Activated naive CD4-positive, alpha-beta T cell (primary cell): ENCODE data around the gene PCARE.
"Not testable (repeated sequence)": the region's sequence is repeated elsewhere in the genome, so short reads cannot be mapped to it uniquely, and the experiment has no call there.

Source experiments
- DNase-seq, 4 experiments: peaks; one replicate each; lab custom pipeline; 2025; lab: John Stamatoyannopoulos, UW

The PCARE gene

GRCh38 chr2:29074411-29074810, at the start of gene PCARE:
Gene PCARE (minus strand): TSS chr2:29074523. CDS start chr2:29074261, 262 bp downstream.
- DNase-seq: no peak

DNA sequence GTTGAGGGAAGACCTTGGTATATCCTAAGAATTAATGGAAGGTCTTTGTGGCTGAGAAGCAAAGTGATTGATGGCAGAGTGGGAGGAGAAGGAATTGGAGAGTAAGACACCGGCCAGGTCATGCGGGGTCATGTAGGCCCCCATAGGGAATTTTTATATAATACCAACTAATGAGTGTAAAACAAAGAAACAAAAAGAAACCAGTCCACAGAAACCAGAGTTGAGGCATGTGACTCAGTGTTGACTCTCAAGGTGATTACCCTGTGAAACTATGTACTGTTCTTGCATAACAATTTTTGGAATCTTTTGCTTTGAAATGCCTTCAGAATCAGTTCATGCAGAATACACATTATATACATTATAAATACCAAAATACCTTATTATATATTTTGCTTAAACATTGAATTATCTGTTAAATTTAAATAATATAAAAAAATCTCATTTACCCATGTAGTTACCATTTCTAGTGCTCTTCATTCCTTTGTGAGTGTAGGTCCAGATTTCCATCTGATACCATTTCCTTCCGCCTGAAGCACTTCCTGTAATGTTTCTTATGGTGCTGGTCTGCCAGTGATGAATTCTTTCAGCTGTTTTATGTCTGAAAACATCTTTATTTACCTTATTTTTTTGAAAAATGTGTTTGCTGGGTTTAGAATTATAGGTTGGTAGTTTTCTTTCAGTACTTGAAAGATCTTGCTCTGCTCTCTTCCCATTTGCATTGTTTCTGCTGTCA, 49.5 kb upstream of the PCARE start:
- DNase-seq: no peak

- no peak for DNase-seq
These were observed 46.5 kb upstream of the PCARE start for GRCh38 chr2:29120846-29121245.

- no peak for DNase-seq
These were observed 44.9 kb upstream of the PCARE start for GRCh38 chr2:29119211-29119610.

- no peak for DNase-seq
These were observed 43.4 kb upstream of the PCARE start for GRCh38 chr2:29117636-29118303.

- DNase-seq: peak; percentile 4 to 53 (median 18)
These were observed 41.8 kb upstream of the PCARE start for GRCh38 chr2:29115797-29116781.

DNA sequence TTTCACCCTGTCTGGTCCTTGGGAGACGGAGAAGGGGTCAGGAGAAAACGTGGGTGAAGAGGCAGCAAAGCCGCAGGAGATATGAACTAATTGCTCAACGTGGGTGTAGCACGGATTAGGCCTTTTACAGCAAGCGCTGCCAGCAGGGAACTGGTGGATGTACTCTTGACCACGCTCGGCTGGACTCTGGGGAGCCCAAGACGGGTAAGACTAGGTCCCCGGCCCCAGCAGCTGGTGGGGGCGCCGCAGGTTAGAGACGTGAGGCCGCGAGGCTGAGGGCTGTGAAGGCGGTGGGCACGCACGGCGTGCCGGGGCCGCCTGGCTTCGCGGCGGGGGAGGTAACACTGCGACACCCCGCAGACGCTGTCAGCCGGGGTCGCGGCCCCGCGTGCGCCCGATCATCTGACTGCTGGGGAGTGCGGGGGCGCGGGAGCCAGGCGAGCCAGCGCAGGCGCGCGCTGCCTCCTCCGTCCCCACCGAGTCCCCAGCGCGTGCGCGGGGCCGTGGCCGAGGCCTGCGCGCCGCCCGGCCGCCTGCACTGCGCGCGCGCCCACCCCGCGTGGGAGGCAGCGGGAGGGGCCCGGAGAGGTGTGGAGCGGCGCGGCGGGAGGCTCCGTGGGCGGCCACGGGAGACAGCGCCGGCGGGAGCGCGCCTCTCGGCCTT, 40.8 kb upstream of the PCARE start, which contains the start of gene CLIP4:
CLIP4 (plus strand) TSS at position 470 of the 664 bp plus-strand sequence. CDS start 5,974 bp downstream, outside the sequence.
- peak; percentile 28 to 65 (median 38) for DNase-seq

GRCh38 chr2:29114586-29114945, 40.2 kb upstream of the PCARE start:
- peak in 2 of 4 experiments; percentile 1 to 2 for DNase-seq

DNA sequence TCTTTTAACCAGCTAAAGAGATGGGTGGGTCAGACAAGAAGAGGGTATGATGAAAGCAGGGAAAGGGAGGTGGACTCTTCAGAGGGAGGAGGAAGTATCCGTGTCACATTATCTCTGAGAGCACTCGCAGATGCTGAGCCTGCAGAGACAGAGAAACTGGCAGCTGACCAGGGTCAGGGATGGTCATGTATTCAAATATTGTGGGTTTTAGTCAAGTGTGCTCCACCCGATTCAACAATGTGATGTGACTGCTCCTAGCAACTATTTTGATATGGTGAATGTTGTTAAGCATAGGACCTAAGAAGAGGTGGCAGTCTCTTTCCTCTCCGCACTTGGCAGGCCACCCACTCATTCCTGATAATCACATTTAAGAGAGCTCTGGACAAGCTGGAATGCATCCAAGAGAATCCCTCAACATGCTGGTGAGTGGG, 39.6 kb upstream of the PCARE start:
- no peak for DNase-seq

- no peak for DNase-seq
These were observed 38.8 kb upstream of the PCARE start for GRCh38 chr2:29113027-29113686.

DNA sequence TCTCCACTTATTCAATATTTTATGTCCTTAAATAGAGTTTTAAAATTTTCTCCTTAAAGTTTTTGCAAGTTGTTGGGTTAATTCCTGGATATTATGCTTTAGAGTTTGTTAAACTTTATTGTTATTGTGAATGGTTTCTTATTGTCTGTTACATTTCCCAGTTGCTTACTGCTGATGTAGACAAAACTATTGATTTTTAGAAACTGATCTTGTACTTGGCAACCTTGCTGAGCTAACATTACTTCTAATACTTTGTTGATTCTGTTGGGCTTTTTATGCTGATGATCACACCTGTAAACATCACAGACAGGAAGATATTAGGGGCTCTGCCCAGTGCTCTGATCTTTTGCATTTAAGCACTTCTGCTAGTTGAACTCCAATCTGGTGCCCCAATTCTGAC, 38.1 kb upstream of the PCARE start:
- DNase-seq: no peak

DNA sequence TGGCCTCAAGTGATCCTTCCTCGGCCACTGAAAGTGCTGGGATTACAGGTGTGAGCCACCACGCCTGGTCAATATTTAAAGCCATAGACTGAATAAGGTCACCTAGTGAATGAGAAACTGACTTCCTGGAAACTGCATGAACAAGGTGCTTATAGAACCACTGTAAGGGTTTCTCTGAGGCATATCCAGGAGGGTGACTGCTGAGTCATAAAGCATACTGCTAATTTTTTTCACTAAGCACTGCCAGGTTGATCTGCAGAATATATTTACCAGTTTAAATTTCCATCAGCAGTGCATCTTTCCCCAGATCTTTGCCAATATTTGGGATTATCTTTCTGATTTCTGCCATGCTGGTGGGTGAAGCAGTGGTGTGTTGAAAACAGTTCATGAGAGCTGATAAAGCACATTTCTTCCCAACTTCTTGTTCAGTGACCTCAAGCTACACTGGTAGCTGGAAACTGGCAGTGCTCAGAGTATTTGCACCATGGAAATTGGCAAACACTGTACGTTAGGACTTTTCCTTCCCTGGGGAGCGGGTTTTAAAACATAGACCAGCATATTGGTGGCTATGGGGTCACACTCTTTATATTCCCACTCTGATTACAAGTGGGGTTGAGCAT, 36.7 kb upstream of the PCARE start:
- no peak for DNase-seq

GRCh38 chr2:29109246-29109645, 34.9 kb upstream of the PCARE start:
- no peak for DNase-seq

- DNase-seq: no peak
These were observed 33.9 kb upstream of the PCARE start for GRCh38 chr2:29108225-29108624.

DNA sequence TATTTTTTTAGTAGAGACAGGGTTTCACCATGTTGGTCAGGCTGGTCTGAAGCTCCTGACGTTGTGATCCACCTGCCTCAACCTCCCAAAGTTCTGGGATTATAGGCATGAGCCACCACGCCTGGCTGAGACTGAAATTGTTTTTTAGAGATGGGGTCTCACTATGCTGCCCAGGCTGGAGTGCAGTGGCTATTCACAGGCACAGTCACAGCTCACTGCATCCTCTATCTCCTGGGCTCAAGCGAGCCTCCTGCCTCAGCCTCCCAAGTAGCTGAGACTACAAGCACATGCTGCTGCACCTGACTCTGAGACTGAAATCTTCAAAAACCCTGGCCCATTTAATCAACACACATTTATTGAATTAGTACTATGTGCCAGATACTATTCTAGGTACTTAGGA, 33.2 kb upstream of the PCARE start:
- DNase-seq: not testable (repeated sequence)

DNA sequence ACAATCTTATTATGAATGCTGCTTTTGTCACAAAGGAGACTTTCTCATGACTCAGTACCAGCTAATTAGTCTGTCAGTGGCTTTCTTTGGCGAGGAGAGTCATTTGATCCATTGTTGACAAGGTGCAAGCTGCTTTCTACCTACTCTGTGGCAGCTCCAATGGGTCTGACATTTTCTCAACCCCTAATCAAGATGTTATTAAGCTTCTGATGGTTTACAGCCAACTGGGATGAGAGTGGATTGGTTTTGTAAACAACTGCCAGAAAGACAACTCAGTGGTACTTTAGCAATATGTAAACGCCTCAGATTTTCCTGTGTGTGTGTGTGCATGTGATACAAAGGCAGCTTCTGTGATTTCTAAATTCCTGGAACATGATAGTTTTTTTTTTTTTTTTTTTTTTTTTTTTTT, 32.7 kb upstream of the PCARE start:
- DNase-seq: no peak

- no peak for DNase-seq
These were observed 31.9 kb upstream of the PCARE start for GRCh38 chr2:29106256-29106655.

DNA sequence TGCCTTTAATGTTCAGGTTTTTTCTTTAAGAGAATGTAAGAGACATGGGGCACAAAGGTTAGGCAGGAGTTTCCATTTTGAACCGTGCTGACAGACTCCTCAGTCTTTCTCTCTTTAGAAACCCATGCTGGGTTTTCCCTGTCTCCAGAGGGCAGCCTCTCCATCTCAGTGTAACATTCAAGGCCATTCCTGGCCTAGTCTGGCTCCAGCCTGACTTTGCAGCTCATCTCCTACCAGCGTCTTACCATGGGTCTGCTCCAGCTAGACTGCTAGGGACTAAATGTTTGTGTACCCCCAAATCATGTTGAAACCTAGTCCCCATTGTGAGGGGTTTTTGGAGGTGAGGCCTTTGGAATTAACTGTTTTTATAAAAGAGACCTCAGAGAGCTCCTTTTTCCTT, 31.1 kb upstream of the PCARE start:
- no peak for DNase-seq

DNA sequence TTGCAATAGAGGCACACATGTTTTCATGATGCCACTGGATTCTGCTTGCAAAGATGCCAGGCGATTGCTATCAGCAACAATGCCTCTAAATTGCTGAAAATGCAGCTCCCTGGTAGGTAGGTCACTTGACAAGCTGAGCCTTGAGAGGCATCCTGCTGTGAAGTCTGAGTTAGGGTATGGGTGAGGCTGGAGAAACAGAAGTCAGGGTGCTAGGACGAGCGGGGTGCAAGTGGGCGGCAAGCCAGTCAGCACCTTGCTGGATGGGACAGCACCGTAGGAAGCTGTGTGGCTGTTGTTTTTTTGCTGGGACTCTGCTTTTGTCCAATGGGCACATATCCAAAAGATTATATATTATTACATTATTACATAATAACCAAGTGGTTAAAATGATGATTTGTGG, 30.4 kb upstream of the PCARE start:
- DNase-seq: no peak

GRCh38 chr2:29100564-29100963, 26.2 kb upstream of the PCARE start:
- DNase-seq: no peak

- no peak for DNase-seq
These were observed 23.2 kb upstream of the PCARE start for GRCh38 chr2:29097569-29097968.
